OCI-LY1 (cell line): ENCODE results near the gene ZNF248.

Experiments
- H2AFZ ChIP-seq: fragments of 200-600 bp; sonication (generic), shearing (Covaris generic); 2 replicates; pipeline ENCODE4 v1.6.0; 2014; ENCODE audit warnings: antibody characterized with exemption, mild to moderate bottlenecking, low read length
- H3F3A ChIP-seq: fragments of 200-600 bp; sonication (generic), shearing (Covaris generic); 2 replicates; pipeline ENCODE4 v1.6.0; 2014; ENCODE audit warnings: mild to moderate bottlenecking, antibody characterized with exemption, low read length, moderate library complexity; ENCODE audit not compliant: insufficient read depth
- H3K27ac ChIP-seq: fragments of 200-600 bp; sonication (generic); 2 replicates; pipeline ENCODE4 v1.5.1; 2014; ENCODE audit warnings: low read length, mixed run types, mild to moderate bottlenecking, low read depth; ENCODE audit not compliant: poor library complexity, severe bottlenecking
- H3K27me3 ChIP-seq: fragments of 200-600 bp; sonication (generic); 2 replicates; pipeline ENCODE4 v1.6.0; 2014; ENCODE audit warnings: antibody characterized with exemption, mild to moderate bottlenecking, low read length, moderate library complexity; ENCODE audit not compliant: insufficient read depth
- H3K36me3 ChIP-seq: fragments of 200-600 bp; sonication (generic); 2 replicates; pipeline ENCODE4 v1.6.1; 2014; ENCODE audit warnings: mild to moderate bottlenecking, antibody characterized with exemption, low read length, moderate library complexity, mixed read lengths; ENCODE audit not compliant: insufficient read depth
- H3K4me1 ChIP-seq: fragments of 200-600 bp; sonication (generic); 2 replicates; pipeline ENCODE4 v1.5.1; 2014; ENCODE audit warnings: mild to moderate bottlenecking, low read length, moderate library complexity; ENCODE audit not compliant: insufficient read depth, severe bottlenecking
- H3K4me2 ChIP-seq: fragments of 200-600 bp; sonication (generic), shearing (Covaris generic); 2 replicates; pipeline ENCODE4 v1.6.1; 2014; ENCODE audit warnings: low read length
- H3K4me3 ChIP-seq: fragments of 200-600 bp; sonication (generic); 2 replicates; pipeline ENCODE4 v1.5.1; 2014; ENCODE audit warnings: low read length, low read depth, mild to moderate bottlenecking, mixed read lengths; ENCODE audit not compliant: poor library complexity, severe bottlenecking
- H3K79me2 ChIP-seq: fragments of 200-600 bp; shearing (Covaris generic); 2 replicates; pipeline ENCODE4 v1.6.1; 2016; ENCODE audit warnings: mixed run types, low read length, mixed read lengths; ENCODE audit not compliant: insufficient read depth
- H3K9ac ChIP-seq: fragments of 200-600 bp; sonication (generic), shearing (Covaris generic); 2 replicates; pipeline ENCODE4 v1.6.1; 2014; ENCODE audit warnings: mild to moderate bottlenecking, low read length, mixed read lengths
- H3K9me2 ChIP-seq: fragments of 200-600 bp; sonication (generic), shearing (Covaris generic); 2 replicates; pipeline ENCODE4 v1.6.1; 2014; ENCODE audit warnings: low read depth, mild to moderate bottlenecking, low read length, mixed read lengths
- H3K9me3 ChIP-seq: fragments of 200-600 bp; shearing (Covaris generic); 2 replicates; pipeline ENCODE4 v1.6.1; 2014; ENCODE audit warnings: low read length, mixed read lengths
- H4K20me1 ChIP-seq: fragments of 200-600 bp; sonication (generic), shearing (Covaris generic); 2 replicates; pipeline ENCODE4 v1.6.0; 2016; ENCODE audit warnings: mild to moderate bottlenecking, low read length; ENCODE audit not compliant: insufficient read depth
- EZH2 ChIP-seq: fragments of 200-600 bp; sonication (generic), shearing (Covaris generic); IDR thresholded peaks from 2 replicates; pipeline ENCODE4 v1.8.0; 2017; ENCODE audit warnings: borderline replicate concordance, mixed run types, mild to moderate bottlenecking, antibody characterized with exemption, low read length, moderate library complexity, mixed read lengths
- TF ChIP-seq, protein P1 (sequence below): fragments of 200-600 bp; sonication (generic), shearing (Covaris generic); IDR thresholded peaks from 2 replicates; pipeline ENCODE4 v1.5.1; 2017; ENCODE audit warnings: mild to moderate bottlenecking, antibody characterized with exemption, low read length, moderate library complexity, mixed read lengths

ZNF248 gene

DNA sequence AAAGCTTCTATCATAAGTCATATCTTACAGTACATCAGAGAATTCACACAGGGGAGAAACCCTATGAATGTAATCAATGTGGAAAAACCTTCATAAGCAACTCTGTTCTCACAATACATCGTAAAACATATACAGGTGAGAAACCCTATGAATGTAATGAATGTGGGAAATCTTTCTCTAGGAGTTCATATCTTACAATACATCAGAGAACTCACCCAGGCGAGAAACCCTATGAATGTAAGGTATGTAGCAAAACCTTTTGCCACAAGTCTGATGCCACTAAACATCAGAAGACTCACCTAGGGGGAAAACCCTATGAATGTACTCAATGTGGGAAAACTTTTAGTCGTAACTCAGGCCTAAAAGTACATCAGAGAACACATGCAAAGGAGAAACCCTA, 38.3 kb upstream of the ZNF248 start:
- Histone ChIP-seq H3K9me3 (peaks cover 19% of the 10 kb centered on the region), H2AFZ (no peak overlapping the region), H3K4me3 (no peak overlapping the region), H4K20me1 (no peaks in the 10 kb centered on the region), H3K9ac (no peak overlapping the region), H3K27me3 (no peaks in the 10 kb centered on the region), H3K4me2 (no peak overlapping the region), H3K9me2 (no peaks in the 10 kb centered on the region), H3K79me2 (no peaks in the 10 kb centered on the region), H3F3A (no peaks in the 10 kb centered on the region), H3K36me3 (no peaks in the 10 kb centered on the region), H3K27ac (no peak overlapping the region), H3K4me1 (no peaks in the 10 kb centered on the region)
- TF ChIP-seq, protein P1, sequence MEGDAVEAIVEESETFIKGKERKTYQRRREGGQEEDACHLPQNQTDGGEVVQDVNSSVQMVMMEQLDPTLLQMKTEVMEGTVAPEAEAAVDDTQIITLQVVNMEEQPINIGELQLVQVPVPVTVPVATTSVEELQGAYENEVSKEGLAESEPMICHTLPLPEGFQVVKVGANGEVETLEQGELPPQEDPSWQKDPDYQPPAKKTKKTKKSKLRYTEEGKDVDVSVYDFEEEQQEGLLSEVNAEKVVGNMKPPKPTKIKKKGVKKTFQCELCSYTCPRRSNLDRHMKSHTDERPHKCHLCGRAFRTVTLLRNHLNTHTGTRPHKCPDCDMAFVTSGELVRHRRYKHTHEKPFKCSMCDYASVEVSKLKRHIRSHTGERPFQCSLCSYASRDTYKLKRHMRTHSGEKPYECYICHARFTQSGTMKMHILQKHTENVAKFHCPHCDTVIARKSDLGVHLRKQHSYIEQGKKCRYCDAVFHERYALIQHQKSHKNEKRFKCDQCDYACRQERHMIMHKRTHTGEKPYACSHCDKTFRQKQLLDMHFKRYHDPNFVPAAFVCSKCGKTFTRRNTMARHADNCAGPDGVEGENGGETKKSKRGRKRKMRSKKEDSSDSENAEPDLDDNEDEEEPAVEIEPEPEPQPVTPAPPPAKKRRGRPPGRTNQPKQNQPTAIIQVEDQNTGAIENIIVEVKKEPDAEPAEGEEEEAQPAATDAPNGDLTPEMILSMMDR = no peak
- TF ChIP-seq EZH2 = no peak

DNA sequence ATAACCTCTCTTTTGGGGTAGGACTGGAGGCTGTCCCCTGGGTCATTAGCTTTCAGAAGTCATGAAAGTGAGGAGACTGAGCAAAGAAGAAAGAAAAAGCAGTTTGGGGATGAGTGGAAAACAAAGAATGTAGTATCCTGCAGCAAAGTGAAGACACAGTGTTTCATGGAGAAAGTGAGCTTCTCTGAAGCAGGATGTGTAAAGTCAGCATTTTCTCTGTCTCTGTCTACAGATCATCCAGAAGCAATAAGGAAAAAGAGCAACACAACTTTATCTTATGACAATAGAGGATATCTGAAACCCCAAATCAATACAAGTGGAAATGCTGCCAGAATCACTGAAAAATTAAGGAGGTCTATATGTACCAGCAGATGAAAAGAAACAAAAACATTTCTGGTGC, 28.4 kb upstream of the ZNF248 start:
- no peaks in the 10 kb centered on the region for H3K4me1 ChIP-seq
- no peaks in the 10 kb centered on the region for H4K20me1 ChIP-seq
- no peak for TF ChIP-seq EZH2
- TF ChIP-seq, protein P1 = no peak
- H3K27ac ChIP-seq = no peak overlapping the region
- H3K36me3 ChIP-seq = no peaks in the 10 kb centered on the region
- no peak overlapping the region for H3K9ac ChIP-seq
- H2AFZ ChIP-seq = no peak overlapping the region
- H3K9me3 ChIP-seq = no peaks in the 10 kb centered on the region
- H3K79me2 ChIP-seq = no peaks in the 10 kb centered on the region
- H3K4me3 ChIP-seq = no peak overlapping the region
- H3K27me3 ChIP-seq = no peaks in the 10 kb centered on the region
- H3F3A ChIP-seq = no peaks in the 10 kb centered on the region
- H3K4me2 ChIP-seq = no peak overlapping the region
- no peaks in the 10 kb centered on the region for H3K9me2 ChIP-seq

DNA sequence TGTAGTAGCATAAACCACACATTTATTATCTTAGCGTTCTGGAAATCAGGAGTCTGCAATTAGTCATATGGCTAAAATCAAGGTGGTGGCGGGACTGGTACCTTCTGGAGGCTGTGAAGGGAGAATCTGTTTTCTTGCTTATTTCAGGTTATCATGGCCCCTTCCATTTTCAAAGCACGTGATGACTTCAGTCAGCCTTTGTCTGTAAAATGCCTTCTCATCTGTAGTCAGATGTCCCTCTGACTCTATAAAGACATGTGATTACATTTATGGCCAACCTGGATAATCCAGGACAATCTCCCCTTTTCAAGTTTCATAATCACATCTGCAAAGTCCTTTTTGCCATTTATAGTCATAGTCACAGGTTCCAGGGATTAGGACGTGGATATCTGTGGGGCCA, 15.5 kb upstream of the ZNF248 start:
- Histone ChIP-seq H4K20me1 (no peaks in the 10 kb centered on the region), H3K36me3 (no peaks in the 10 kb centered on the region), H3K9me3 (0 out of 2 replicates have a peak, but pooled peaks cover 4% of the 10 kb centered on the region), H3K4me2 (no peak overlapping the region), H3F3A (no peaks in the 10 kb centered on the region), H3K4me3 (no peak overlapping the region), H3K9me2 (no peaks in the 10 kb centered on the region), H3K27ac (no peak overlapping the region), H2AFZ (no peak overlapping the region), H3K9ac (no peak overlapping the region), H3K79me2 (no peaks in the 10 kb centered on the region), H3K4me1 (no peaks in the 10 kb centered on the region), H3K27me3 (no peaks in the 10 kb centered on the region)
- no peak for TF ChIP-seq EZH2

DNA sequence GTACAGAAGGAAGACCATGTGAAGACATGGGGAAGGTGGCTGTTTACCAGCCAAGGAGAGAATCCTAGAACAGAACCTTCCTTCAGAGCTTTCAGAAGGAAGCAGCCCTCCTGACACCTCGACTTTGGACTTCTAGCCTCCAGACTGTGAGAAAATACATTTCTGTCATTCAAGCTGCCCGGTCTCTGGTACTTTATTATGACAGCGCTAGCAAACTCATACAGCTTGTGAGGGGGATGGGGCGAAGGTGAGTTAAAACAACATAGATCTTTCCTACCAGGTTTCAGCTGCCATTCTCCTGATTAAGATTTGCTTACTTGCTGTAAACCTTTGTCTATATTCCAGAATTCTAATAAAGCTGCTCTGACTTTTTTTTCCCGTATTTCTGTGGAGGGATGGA, 14.9 kb upstream of the ZNF248 start:
- Histone ChIP-seq H3K4me1 (no peaks in the 10 kb centered on the region), H4K20me1 (no peaks in the 10 kb centered on the region), H3F3A (no peaks in the 10 kb centered on the region), H3K4me2 (no peak overlapping the region), H3K36me3 (no peaks in the 10 kb centered on the region), H3K27me3 (no peaks in the 10 kb centered on the region), H3K9ac (no peak overlapping the region), H3K4me3 (no peak overlapping the region), H3K79me2 (no peaks in the 10 kb centered on the region), H2AFZ (no peak overlapping the region), H3K27ac (no peak overlapping the region), H3K9me2 (no peaks in the 10 kb centered on the region), H3K9me3 (0 out of 2 replicates have a peak, but pooled peaks cover 4% of the 10 kb centered on the region)
- TF ChIP-seq, protein P1 = no peak
- no peak for TF ChIP-seq EZH2
